CD14-positive monocyte (primary cell): ENCODE results near the gene ASS1. TPM values are rescaled to one million over a fixed set of nuclear protein-coding genes. Genes with fewer than 3 reads are reported as not detected.

ENCODE experiments used
- DNase-seq, 3 donors: peaks; one replicate each; pipeline ENCODE4 v3.0.0-alpha.2; 2011 to 2022
- H2AFZ ChIP-seq: 2 replicates; pipeline ENCODE4 v1.6.0; 2012; ENCODE audit warnings: mild to moderate bottlenecking, low read depth, low read length, inconsistent platforms; ENCODE audit not compliant: insufficient read depth, poor library complexity, severe bottlenecking
- H3K27ac ChIP-seq, 2 donors: 1 replicate in 1 of 2; 2 replicates in 1 of 2; pipeline ENCODE4 v1.5.1; 2012 to 2013; ENCODE audit warnings: low read length in 2 of 2, control low read depth in 1 of 2, inconsistent platforms in 1 of 2, low read depth in 1 of 2, mild to moderate bottlenecking in 1 of 2
- H3K27me3 ChIP-seq, 2 donors: one replicate each; pipeline versions ENCODE4 v1.6.0 to v1.6.1; 2011 to 2013; ENCODE audit warnings: low read length in 2 of 2; ENCODE audit not compliant: control insufficient read depth in 2 of 2, insufficient read depth in 2 of 2
- H3K36me3 ChIP-seq, 2 donors: replicated peaks in 1 of 2; 1 replicate in 1 of 2; 2 replicates in 1 of 2; pipeline versions ENCODE4 v1.5.1 to v1.6.1; 2012 to 2013; ENCODE audit warnings: low read length in 2 of 2, control low read depth in 1 of 2, inconsistent platforms in 1 of 2, mild to moderate bottlenecking in 1 of 2; ENCODE audit not compliant: insufficient read depth in 2 of 2, control insufficient read depth in 1 of 2
- H3K4me1 ChIP-seq, 2 donors: 1 replicate in 1 of 2; 2 replicates in 1 of 2; pipeline versions ENCODE4 v1.5.1 to v1.6.1; 2012 to 2013; ENCODE audit warnings: low read length in 2 of 2, control low read depth in 1 of 2, inconsistent platforms in 1 of 2, mild to moderate bottlenecking in 1 of 2, moderate library complexity in 1 of 2; ENCODE audit not compliant: insufficient read depth in 2 of 2, control insufficient read depth in 1 of 2
- H3K4me2 ChIP-seq: replicated peaks from 2 replicates; pipeline ENCODE3; 2012; ENCODE audit warnings: low read length, moderate library complexity, mild to moderate bottlenecking; ENCODE audit not compliant: poor library complexity, severe bottlenecking; ENCODE audit errors: extremely low read depth
- H3K4me3 ChIP-seq, 3 experiments: fragments of 200-600 bp in 1 of 3; sonication (generic) in 1 of 3; replicated peaks in 1 of 3; 1 replicate in 2 of 3; 2 replicates in 1 of 3; pipeline ENCODE4 v1.5.1; 2011 to 2013; ENCODE audit warnings: low read length in 3 of 3, mild to moderate bottlenecking in 3 of 3, control low read depth in 2 of 3, low read depth in 2 of 3, inconsistent platforms in 1 of 3, moderate library complexity in 1 of 3
- H3K79me2 ChIP-seq: 2 replicates; pipeline ENCODE4 v1.6.0; 2012; ENCODE audit warnings: mild to moderate bottlenecking, control low read depth, inconsistent platforms, low read length, moderate library complexity; ENCODE audit not compliant: insufficient read depth
- H3K9ac ChIP-seq: 2 replicates; pipeline ENCODE4 v1.6.0; 2017; ENCODE audit warnings: low read length, mild to moderate bottlenecking; ENCODE audit not compliant: insufficient read depth, poor library complexity, severe bottlenecking
- H3K9me3 ChIP-seq, 2 donors: replicated peaks in 1 of 2; 1 replicate in 1 of 2; 2 replicates in 1 of 2; pipeline versions ENCODE4 v1.5.1 to v1.6.1; 2012 to 2013; ENCODE audit warnings: low read length in 2 of 2, control low read depth in 1 of 2; ENCODE audit not compliant: control insufficient read depth in 1 of 2, insufficient read depth in 1 of 2
- H4K20me1 ChIP-seq: 2 replicates; pipeline ENCODE4 v1.6.0; 2012; ENCODE audit warnings: mild to moderate bottlenecking, low read length, control low read depth, moderate library complexity; ENCODE audit not compliant: insufficient read depth
- H3K27ac Mint-ChIP-seq, 7 donors: one replicate each; pipeline ENCODE4 v1.8.0; 2020; ENCODE audit warnings: mild to moderate bottlenecking in 7 of 7, mixed read lengths in 7 of 7, moderate library complexity in 6 of 7, inconsistent platforms in 2 of 7
- H3K27me3 Mint-ChIP-seq, 3 donors: one replicate each; pipeline ENCODE4 v1.8.0; 2021 to 2022; ENCODE audit warnings: low read depth in 3 of 3, mild to moderate bottlenecking in 3 of 3, mixed read lengths in 3 of 3, moderate library complexity in 3 of 3, inconsistent platforms in 1 of 3
- H3K36me3 Mint-ChIP-seq, 2 donors: one replicate each; pipeline ENCODE4 v1.8.0; 2020; ENCODE audit warnings: mixed read lengths in 2 of 2, inconsistent platforms in 1 of 2, mild to moderate bottlenecking in 1 of 2
- H3K4me1 Mint-ChIP-seq: one replicate; pipeline ENCODE4 v1.8.0; 2020; ENCODE audit warnings: mild to moderate bottlenecking, mixed read lengths
- H3K4me3 Mint-ChIP-seq, 2 donors: one replicate each; pipeline ENCODE4 v1.8.0; 2020; ENCODE audit warnings: mild to moderate bottlenecking in 2 of 2, mixed read lengths in 2 of 2, moderate library complexity in 1 of 2
- H3K9me3 Mint-ChIP-seq, 7 donors: one replicate each; pipeline ENCODE4 v1.8.0; 2020 to 2022; ENCODE audit warnings: mixed read lengths in 7 of 7, mild to moderate bottlenecking in 6 of 7, moderate library complexity in 6 of 7, inconsistent platforms in 2 of 7
- CTCF ChIP-seq: fragments of 200-600 bp; IDR thresholded peaks from one replicate; pipeline ENCODE4 v1.8.0; 2022; ENCODE audit warnings: antibody characterized with exemption, mild to moderate bottlenecking
- WGBS: methylation state at CpG from one replicate; pipeline ENCODE4 v1.1.5; 2013; ENCODE audit warnings: missing lambda C conversion rate; ENCODE audit not compliant: insufficient coverage; 5-methylcytosine and 5-hydroxymethylcytosine counted together
- intact Hi-C, 2 donors: fragments of 100-400 bp; cut with micrococcal nuclease; formaldehyde crosslinking; loops; one replicate each; pipeline versions ENCODE4 v1.15.0 to v1.15.1; 2023
- polyA plus RNA-seq, 3 donors: library from polyadenylated mRNA; depleted of rRNA in 1 of 3; unstranded in 2 of 3; stranded (reverse) in 1 of 3; fragments of 300-500 nt in 2 of 3; fragments of >200 nt in 1 of 3; fragmentation: Illumina TruSeq in 2 of 3; gene quantifications; 1 replicate in 2 of 3; 2 replicates in 1 of 3; pipeline ENCODE4 v1.2.3, GENCODE V29; 2012 to 2021

Gene ASS1
- polyA plus RNA-seq, 3 donors = not detected

DNA sequence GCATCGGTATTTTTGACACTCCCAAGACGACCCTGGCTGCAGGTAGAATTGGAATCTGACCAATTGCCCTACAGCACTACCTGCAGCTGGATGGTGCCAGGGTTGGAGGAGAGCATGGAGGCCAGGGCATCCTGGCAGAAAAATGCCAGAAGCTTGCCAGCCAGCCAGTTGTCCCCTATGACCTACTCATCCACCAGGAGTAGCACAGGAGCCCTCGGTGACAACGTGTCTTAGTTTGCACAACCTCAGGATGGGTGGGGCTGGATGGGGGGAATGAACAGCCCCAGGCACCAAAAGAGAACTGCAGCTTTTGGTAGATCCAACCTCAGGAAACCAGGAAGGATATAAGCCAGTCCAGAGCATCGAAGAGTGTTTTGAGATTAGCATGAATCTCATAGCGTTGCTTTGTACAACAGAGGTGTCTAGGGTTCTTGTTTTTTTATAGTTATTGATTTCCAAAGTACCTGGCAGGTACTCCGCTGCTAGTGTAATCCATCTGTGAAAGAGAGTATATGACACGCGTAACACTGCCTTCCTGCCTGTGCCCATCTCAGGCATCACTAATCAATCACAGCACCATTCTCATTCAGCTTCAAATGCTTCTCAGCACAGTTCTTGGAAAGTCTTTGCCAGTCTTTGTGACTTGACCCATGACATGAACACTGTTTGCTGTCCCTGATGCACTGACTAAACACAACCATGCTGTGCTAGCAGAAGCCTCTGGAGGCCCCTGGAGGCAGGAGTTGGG, 36.7 kb upstream of the ASS1 start:
- Mint-ChIP-seq H3K27me3 (peaks cover 2 to 9% (median 2%) of the 10 kb centered on the region in 3 donors), H3K4me3 (no peak overlapping the region), H3K27ac (no peak overlapping the region), H3K9me3 (no peaks in the 10 kb centered on the region), H3K4me1 (no peaks in the 10 kb centered on the region), H3K36me3 (no peaks in the 10 kb centered on the region)
- Histone ChIP-seq H3K27me3 (no peaks in the 10 kb centered on the region), H4K20me1 (no peaks in the 10 kb centered on the region), H3K4me1 (no peaks in the 10 kb centered on the region), H3K27ac (no peak overlapping the region), H2AFZ (no peak overlapping the region), H3K9me3 (no peaks in the 10 kb centered on the region), H3K79me2 (no peaks in the 10 kb centered on the region), H3K9ac (no peak overlapping the region), H3K4me2 (no peak overlapping the region), H3K4me3 (no peak overlapping the region), H3K36me3 (no peaks in the 10 kb centered on the region)
- WGBS = 96% methylated on average over 4 of the region's 9 CpGs
- no peak for DNase-seq
- no peak for TF ChIP-seq CTCF
- intact Hi-C loops = no loop called here

- Histone ChIP-seq H4K20me1 (no peaks in the 10 kb centered on the region), H3K4me3 (no peak overlapping the region), H3K4me2 (no peak overlapping the region), H3K79me2 (no peaks in the 10 kb centered on the region), H2AFZ (no peak overlapping the region), H3K9me3 (no peaks in the 10 kb centered on the region), H3K27ac (no peak overlapping the region), H3K36me3 (no peaks in the 10 kb centered on the region), H3K27me3 (no peaks in the 10 kb centered on the region), H3K9ac (no peak overlapping the region), H3K4me1 (no peaks in the 10 kb centered on the region)
- WGBS = 99% methylated on average over 9 of the region's 9 CpGs
- Mint-ChIP-seq H3K27ac (no peak overlapping the region), H3K27me3 (peaks cover 2 to 9% (median 4%) of the 10 kb centered on the region in 3 donors), H3K4me3 (no peak overlapping the region), H3K9me3 (no peaks in the 10 kb centered on the region), H3K36me3 (no peaks in the 10 kb centered on the region), H3K4me1 (no peaks in the 10 kb centered on the region)
- intact Hi-C loops = no loop called here
- no peak for TF ChIP-seq CTCF
- no peak for DNase-seq
These were observed 36.1 kb upstream of the ASS1 start for GRCh38 chr9:130408669-130409068.
